Stimulated activated CD4-positive, alpha-beta T cell treated with anti-CD3 and anti-CD28 coated beads, Interleukin-15, amount 100 ng/mL, for 24 hours (primary cell): ENCODE data around the gene CNPY3.
"Not testable (repeated sequence)": the region's sequence is repeated elsewhere in the genome, so short reads cannot be mapped to it uniquely, and the experiment has no call there.

Experiments
- DNase-seq: peaks from one replicate; pipeline ENCODE4 v3.0.0-alpha.2; 2020

Gene CNPY3

GRCh38 chr6:42916288-42916687, 13.0 kb upstream of the CNPY3 start:
- no peak for DNase-seq

GRCh38 chr6:42921801-42922200, 7.5 kb upstream of the CNPY3 start:
- DNase-seq: no peak

- DNase-seq: no peak
These were observed 5.6 kb upstream of the CNPY3 start for GRCh38 chr6:42923666-42924065.

GRCh38 chr6:42925248-42925857, 3.9 kb upstream of the CNPY3 start:
- DNase-seq: no peak

GRCh38 chr6:42929821-42930360, 611 bp downstream of the CNPY3 start:
- DNase-seq: peak; percentile 73

GRCh38 chr6:42932412-42932811, 3.1 kb downstream of the CNPY3 start:
- no peak for DNase-seq

- no peak for DNase-seq
These were observed 3.9 kb downstream of the CNPY3 start for GRCh38 chr6:42933205-42933604.

- DNase-seq: no peak
These were observed 6.0 kb downstream of the CNPY3 start for GRCh38 chr6:42935322-42935721.

- DNase-seq: no peak
These were observed 7.1 kb downstream of the CNPY3 start for GRCh38 chr6:42936398-42936797.

GRCh38 chr6:42937548-42938427, 8.5 kb downstream of the CNPY3 start:
- DNase-seq: no peak

- no peak for DNase-seq
These were observed 9.1 kb downstream of the CNPY3 start for GRCh38 chr6:42938428-42938796.

GRCh38 chr6:42938987-42939809, 9.9 kb downstream of the CNPY3 start:
- no peak for DNase-seq

- DNase-seq: no peak
These were observed 10.5 kb downstream of the CNPY3 start for GRCh38 chr6:42939810-42940167.

- DNase-seq: no peak
These were observed 11.3 kb downstream of the CNPY3 start for GRCh38 chr6:42940493-42941045.

GRCh38 chr6:42941356-42941755, 12.1 kb downstream of the CNPY3 start:
- not testable (repeated sequence) for DNase-seq

- DNase-seq: no peak
These were observed 13.2 kb downstream of the CNPY3 start for GRCh38 chr6:42942444-42942843.

GRCh38 chr6:42947950-42948349, 18.7 kb downstream of the CNPY3 start:
- no peak for DNase-seq

- no peak for DNase-seq
These were observed 23.1 kb downstream of the CNPY3 start for GRCh38 chr6:42952389-42952788.

- not testable (repeated sequence) for DNase-seq
These were observed 25.1 kb downstream of the CNPY3 start for GRCh38 chr6:42954405-42954804.

GRCh38 chr6:42958125-42958524, 28.8 kb downstream of the CNPY3 start:
- no peak for DNase-seq

GRCh38 chr6:42959917-42960242, 30.6 kb downstream of the CNPY3 start:
- DNase-seq: no peak

- DNase-seq: peak; percentile 52
These were observed 31.2 kb downstream of the CNPY3 start, which contains the start of gene GNMT for GRCh38 chr6:42960243-42961019. Gene GNMT (plus strand): TSS chr6:42960754. CDS start chr6:42960768, 14 bp downstream.
